Measurements from ENCODE around the gene CCT6B.

Gene CCT6B

GRCh38 chr17:34902831-34903547, 58.3 kb downstream of the CCT6B start:
- no peak overlapping the region for H3K4me3 ChIP-seq (ENCODE audit: low read length)
- no peaks in the 10 kb centered on the region for H3K4me1 ChIP-seq (ENCODE audit: control insufficient read depth, insufficient read depth, low read length)
- H3K36me3 ChIP-seq (ENCODE audit: control insufficient read depth, insufficient read depth, low read length) = no peaks in the 10 kb centered on the region
- no peaks in the 10 kb centered on the region for H3K9me3 ChIP-seq (ENCODE audit: control insufficient read depth, low read length)
- H3K9ac ChIP-seq (ENCODE audit: low read length) = no peak overlapping the region
- H3K27me3 ChIP-seq (ENCODE audit: control insufficient read depth, insufficient read depth, low read length) = no peaks in the 10 kb centered on the region

DNA sequence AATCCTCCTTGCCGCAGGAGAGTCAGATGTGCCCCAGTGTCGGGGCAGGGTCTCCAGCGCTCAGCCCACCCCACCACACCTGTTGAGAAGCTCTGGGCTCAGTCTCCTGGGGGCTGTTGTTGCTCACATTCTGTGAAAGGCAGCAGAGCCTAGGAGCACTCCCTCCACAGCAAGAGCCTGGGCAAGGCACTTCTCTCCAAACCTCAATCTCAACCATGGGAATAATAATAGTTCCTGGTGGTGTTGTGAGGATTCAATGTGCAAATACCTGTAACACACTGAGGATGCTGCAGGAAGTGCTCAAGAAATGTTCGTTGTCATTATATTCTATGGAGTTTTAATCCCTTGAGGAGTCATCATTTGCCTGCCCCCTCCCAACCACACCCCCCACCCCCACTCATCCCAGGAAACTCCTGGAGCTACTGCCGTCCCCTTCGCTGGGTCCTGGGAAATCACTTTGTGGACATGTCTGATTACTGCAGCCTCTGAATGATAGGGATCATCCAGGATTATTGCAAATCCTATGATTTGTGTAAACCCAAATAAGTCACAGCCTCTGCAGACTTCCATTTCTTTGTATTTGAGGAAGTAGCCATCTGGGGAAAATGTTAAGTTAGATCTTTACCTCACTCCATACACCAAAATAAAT, 61.5 kb downstream of the CCT6B start:
- Histone ChIP-seq H3K36me3 (ENCODE audit: control insufficient read depth, insufficient read depth, low read length) (no peaks in the 10 kb centered on the region), H3K4me1 (ENCODE audit: control insufficient read depth, insufficient read depth, low read length) (no peaks in the 10 kb centered on the region), H3K9ac (ENCODE audit: low read length) (no peak overlapping the region), H3K4me3 (ENCODE audit: low read length) (no peak overlapping the region), H3K9me3 (ENCODE audit: control insufficient read depth, low read length) (no peaks in the 10 kb centered on the region), H3K27me3 (ENCODE audit: control insufficient read depth, insufficient read depth, low read length) (peaks cover 3% of the 10 kb centered on the region)

- peaks cover 3% of the 10 kb centered on the region for H3K27me3 ChIP-seq (ENCODE audit: control insufficient read depth, insufficient read depth, low read length)
- H3K4me1 ChIP-seq (ENCODE audit: control insufficient read depth, insufficient read depth, low read length) = no peaks in the 10 kb centered on the region
- H3K36me3 ChIP-seq (ENCODE audit: control insufficient read depth, insufficient read depth, low read length) = no peaks in the 10 kb centered on the region
- H3K9ac ChIP-seq (ENCODE audit: low read length) = no peak overlapping the region
- no peak overlapping the region for H3K4me3 ChIP-seq (ENCODE audit: low read length)
- H3K9me3 ChIP-seq (ENCODE audit: control insufficient read depth, low read length) = no peaks in the 10 kb centered on the region
Measured at GRCh38 chr17:34895383-34895782, 65.9 kb downstream of the CCT6B start.

- Histone ChIP-seq H3K27me3 (ENCODE audit: control insufficient read depth, insufficient read depth, low read length) (peaks cover 3% of the 10 kb centered on the region), H3K4me3 (ENCODE audit: low read length) (no peak overlapping the region), H3K4me1 (ENCODE audit: control insufficient read depth, insufficient read depth, low read length) (no peaks in the 10 kb centered on the region), H3K9me3 (ENCODE audit: control insufficient read depth, low read length) (no peaks in the 10 kb centered on the region), H3K36me3 (ENCODE audit: control insufficient read depth, insufficient read depth, low read length) (no peaks in the 10 kb centered on the region), H3K9ac (ENCODE audit: low read length) (no peak overlapping the region)
Measured at GRCh38 chr17:34894964-34895363, 66.3 kb downstream of the CCT6B start.

DNA sequence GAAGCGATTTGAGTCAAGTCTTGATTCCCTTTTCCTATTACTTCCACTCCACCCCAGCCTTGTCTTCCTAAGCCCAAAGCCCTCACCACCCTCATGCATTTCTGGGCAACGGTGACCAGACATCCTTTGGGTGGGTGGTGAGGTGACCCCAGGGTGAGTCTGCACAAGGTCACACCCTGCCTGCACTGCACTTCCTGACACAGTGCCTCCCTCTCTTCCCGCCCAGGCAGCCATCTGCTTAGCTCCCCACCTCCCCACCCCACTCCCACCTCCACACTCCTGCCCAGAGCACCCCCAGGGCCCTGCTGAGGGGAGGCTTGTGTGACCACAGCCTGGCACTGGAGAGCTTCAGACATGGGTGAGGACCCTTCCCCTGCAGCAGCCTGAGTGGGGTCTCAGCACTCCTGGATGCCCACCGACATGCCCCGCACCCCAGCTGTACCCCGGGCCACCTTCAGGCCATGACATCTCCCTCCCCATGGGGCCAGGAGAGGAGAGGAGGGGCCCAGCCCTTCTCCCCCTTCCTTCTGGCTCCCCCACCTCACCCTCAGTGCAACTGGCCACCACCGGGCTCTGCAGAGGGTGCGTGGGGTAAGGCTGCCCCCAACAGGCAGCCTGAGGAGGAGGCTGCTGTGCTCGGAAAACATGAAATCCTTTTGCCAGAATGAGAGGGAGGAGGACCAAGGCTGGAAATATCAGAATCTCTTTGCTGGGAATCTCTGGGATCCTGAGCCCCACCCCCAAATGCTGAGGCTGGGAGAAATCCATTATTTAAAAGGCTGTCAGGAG, 68.6 kb downstream of the CCT6B start:
- H3K27me3 ChIP-seq (ENCODE audit: control insufficient read depth, insufficient read depth, low read length) = peaks cover 6% of the 10 kb centered on the region
- H3K36me3 ChIP-seq (ENCODE audit: control insufficient read depth, insufficient read depth, low read length) = no peaks in the 10 kb centered on the region
- H3K4me1 ChIP-seq (ENCODE audit: control insufficient read depth, insufficient read depth, low read length) = no peaks in the 10 kb centered on the region
- no peak overlapping the region for H3K4me3 ChIP-seq (ENCODE audit: low read length)
- H3K9ac ChIP-seq (ENCODE audit: low read length) = no peak overlapping the region
- no peaks in the 10 kb centered on the region for H3K9me3 ChIP-seq (ENCODE audit: control insufficient read depth, low read length)

DNA sequence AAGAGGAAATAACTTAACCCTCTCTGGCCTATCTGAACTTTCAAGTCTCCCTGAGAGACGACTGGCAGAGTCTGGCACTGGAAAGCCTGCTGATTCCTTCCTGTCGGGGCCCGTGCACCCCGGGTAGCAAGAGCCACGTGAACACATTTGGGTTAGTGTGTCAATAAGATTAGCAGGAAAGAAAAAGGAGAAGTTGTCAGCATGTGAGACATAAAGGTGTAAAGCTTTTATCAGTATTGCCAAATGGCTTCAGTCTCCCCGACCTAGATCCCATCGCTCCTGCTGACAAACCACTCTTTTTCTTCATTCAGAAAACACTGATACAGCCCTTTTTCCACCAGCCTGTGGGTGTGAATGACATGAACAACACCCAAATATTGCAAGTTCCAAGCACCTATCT, 74.4 kb downstream of the CCT6B start:
- H3K27me3 ChIP-seq (ENCODE audit: control insufficient read depth, insufficient read depth, low read length) = peaks cover 15% of the 10 kb centered on the region

GRCh38 chr17:34885076-34885475, 76.2 kb downstream of the CCT6B start:
- H3K4me1 ChIP-seq (ENCODE audit: control insufficient read depth, insufficient read depth, low read length) = no peaks in the 10 kb centered on the region
- peaks cover 15% of the 10 kb centered on the region for H3K27me3 ChIP-seq (ENCODE audit: control insufficient read depth, insufficient read depth, low read length)
- H3K36me3 ChIP-seq (ENCODE audit: control insufficient read depth, insufficient read depth, low read length) = no peaks in the 10 kb centered on the region
- no peak overlapping the region for H3K9ac ChIP-seq (ENCODE audit: low read length)
- no peaks in the 10 kb centered on the region for H3K9me3 ChIP-seq (ENCODE audit: control insufficient read depth, low read length)
- no peak overlapping the region for H3K4me3 ChIP-seq (ENCODE audit: low read length)

More for the DNA sequence above, 74.4 kb downstream of the CCT6B start:
- no peaks in the 10 kb centered on the region for H3K36me3 ChIP-seq (ENCODE audit: control insufficient read depth, insufficient read depth, low read length)
- H3K4me1 ChIP-seq (ENCODE audit: control insufficient read depth, insufficient read depth, low read length) = no peaks in the 10 kb centered on the region
- H3K4me3 ChIP-seq (ENCODE audit: low read length) = no peak overlapping the region
- no peak overlapping the region for H3K9ac ChIP-seq (ENCODE audit: low read length)
- H3K9me3 ChIP-seq (ENCODE audit: control insufficient read depth, low read length) = no peaks in the 10 kb centered on the region

DNA sequence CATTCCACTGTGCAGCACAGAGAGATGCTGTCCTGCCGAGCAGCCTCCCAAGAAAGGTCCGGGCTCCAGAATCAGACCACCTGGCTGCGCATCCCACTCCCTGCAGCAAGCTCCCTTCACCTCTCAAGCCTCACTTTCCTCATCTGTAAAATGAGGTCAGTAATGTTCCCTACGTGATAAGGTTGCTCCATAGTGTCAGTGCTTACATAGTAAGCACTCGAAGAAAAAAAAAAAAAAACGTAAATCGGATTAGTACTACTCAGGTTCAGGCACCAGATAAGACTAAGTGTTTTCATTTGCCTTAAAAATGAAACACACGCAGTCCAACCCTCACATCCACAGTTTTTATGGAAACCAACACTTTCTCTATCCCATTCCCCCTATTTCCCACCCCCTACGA, 76.7 kb downstream of the CCT6B start:
- H3K27me3 ChIP-seq (ENCODE audit: control insufficient read depth, insufficient read depth, low read length) = peaks cover 15% of the 10 kb centered on the region

GRCh38 chr17:34883106-34884000, 77.9 kb downstream of the CCT6B start:
- Histone ChIP-seq H3K9ac (ENCODE audit: low read length) (no peak overlapping the region), H3K9me3 (ENCODE audit: control insufficient read depth, low read length) (no peaks in the 10 kb centered on the region), H3K36me3 (ENCODE audit: control insufficient read depth, insufficient read depth, low read length) (no peaks in the 10 kb centered on the region), H3K27me3 (ENCODE audit: control insufficient read depth, insufficient read depth, low read length) (peaks cover 15% of the 10 kb centered on the region), H3K4me3 (ENCODE audit: low read length) (no peak overlapping the region), H3K4me1 (ENCODE audit: control insufficient read depth, insufficient read depth, low read length) (no peaks in the 10 kb centered on the region)

More for the DNA sequence above, 76.7 kb downstream of the CCT6B start:
- H3K4me3 ChIP-seq (ENCODE audit: low read length) = no peak overlapping the region
- no peaks in the 10 kb centered on the region for H3K4me1 ChIP-seq (ENCODE audit: control insufficient read depth, insufficient read depth, low read length)
- H3K9me3 ChIP-seq (ENCODE audit: control insufficient read depth, low read length) = no peaks in the 10 kb centered on the region
- no peak overlapping the region for H3K9ac ChIP-seq (ENCODE audit: low read length)
- H3K36me3 ChIP-seq (ENCODE audit: control insufficient read depth, insufficient read depth, low read length) = no peaks in the 10 kb centered on the region

GRCh38 chr17:34879146-34879545, 82.1 kb downstream of the CCT6B start:
- no peaks in the 10 kb centered on the region for H3K27me3 ChIP-seq (ENCODE audit: control insufficient read depth, insufficient read depth, low read length)
- no peaks in the 10 kb centered on the region for H3K4me1 ChIP-seq (ENCODE audit: control insufficient read depth, insufficient read depth, low read length)
- no peak overlapping the region for H3K9ac ChIP-seq (ENCODE audit: low read length)
- H3K36me3 ChIP-seq (ENCODE audit: control insufficient read depth, insufficient read depth, low read length) = no peaks in the 10 kb centered on the region
- H3K9me3 ChIP-seq (ENCODE audit: control insufficient read depth, low read length) = no peaks in the 10 kb centered on the region
- no peak overlapping the region for H3K4me3 ChIP-seq (ENCODE audit: low read length)
